HEK293 (cell line): ENCODE data around the gene TANGO6.

Experiments used
- CTCF ChIP-seq: fragments of 450-650 bp; formaldehyde crosslinking; IDR thresholded peaks from 2 replicates; pipeline ENCODE4 v1.5.1; 2016; ENCODE audit warnings: missing biosample characterization, missing genetic modification characterization
- HIC1 ChIP-seq: fragments of 450-650 bp; formaldehyde crosslinking; IDR thresholded peaks from 2 replicates; pipeline ENCODE4 v1.5.1; 2016; ENCODE audit warnings: missing biosample characterization, missing genetic modification characterization
- HOXA7 ChIP-seq: sonication (generic); formaldehyde crosslinking; IDR thresholded peaks from 2 replicates; pipeline ENCODE4 v1.8.1; 2022; ENCODE audit warnings: missing genetic modification reagents, borderline replicate concordance
- HOXD13 ChIP-seq: sonication (generic); formaldehyde crosslinking; IDR thresholded peaks from 2 replicates; pipeline ENCODE4 v1.8.0; 2022; ENCODE audit warnings: missing genetic modification reagents, borderline replicate concordance
- OVOL3 ChIP-seq: fragments of 450-650 bp; formaldehyde crosslinking; IDR thresholded peaks from 2 replicates; pipeline ENCODE4 v1.5.1; 2016; ENCODE audit warnings: missing biosample characterization, missing genetic modification characterization
- SP2 ChIP-seq: fragments of 450-650 bp; formaldehyde crosslinking; IDR thresholded peaks from 2 replicates; pipeline ENCODE4 v1.5.1; 2016; ENCODE audit warnings: missing biosample characterization, missing genetic modification characterization
- SP7 ChIP-seq: fragments of 450-650 bp; formaldehyde crosslinking; IDR thresholded peaks from 2 replicates; pipeline ENCODE4 v1.5.1; 2016; ENCODE audit warnings: missing biosample characterization, missing genetic modification characterization
- TCF7L2 ChIP-seq: IDR thresholded peaks from 2 replicates; pipeline ENCODE4 v1.6.1; 2011; ENCODE audit warnings: low read depth, mild to moderate bottlenecking, inconsistent platforms, low read length, moderate library complexity, borderline replicate concordance
- YY2 ChIP-seq: fragments of 450-650 bp; formaldehyde crosslinking; IDR thresholded peaks from 2 replicates; pipeline ENCODE4 v1.5.1; 2016; ENCODE audit warnings: missing biosample characterization, missing genetic modification characterization
- ZBTB10 ChIP-seq: fragments of 450-650 bp; formaldehyde crosslinking; IDR thresholded peaks from 2 replicates; pipeline ENCODE4 v1.5.1; 2016; ENCODE audit warnings: missing biosample characterization, missing genetic modification characterization
- ZFP41 ChIP-seq: fragments of 450-650 bp; formaldehyde crosslinking; IDR thresholded peaks from 2 replicates; pipeline ENCODE4 v1.5.1; 2016; ENCODE audit warnings: missing biosample characterization, missing genetic modification characterization, borderline replicate concordance
- ZFP69B ChIP-seq: fragments of 450-650 bp; formaldehyde crosslinking; IDR thresholded peaks from 2 replicates; pipeline ENCODE4 v1.5.1; 2016; ENCODE audit warnings: missing biosample characterization, missing genetic modification characterization
- ZNF114 ChIP-seq: fragments of 450-650 bp; formaldehyde crosslinking; IDR thresholded peaks from 2 replicates; pipeline ENCODE4 v1.5.0; 2017; ENCODE audit warnings: missing biosample characterization, missing genetic modification characterization
- ZNF121 ChIP-seq: fragments of 450-650 bp; formaldehyde crosslinking; IDR thresholded peaks from 2 replicates; pipeline ENCODE4 v1.5.1; 2016; ENCODE audit warnings: missing biosample characterization, missing genetic modification characterization
- ZNF16 ChIP-seq: fragments of 450-650 bp; formaldehyde crosslinking; IDR thresholded peaks from 2 replicates; pipeline ENCODE4 v1.5.1; 2016; ENCODE audit warnings: low read depth, missing biosample characterization, missing genetic modification characterization
- ZNF169 ChIP-seq: fragments of 450-650 bp; formaldehyde crosslinking; IDR thresholded peaks from 2 replicates; pipeline ENCODE4 v1.5.1; 2016; ENCODE audit warnings: missing biosample characterization, missing genetic modification characterization
- ZNF19 ChIP-seq: fragments of 450-650 bp; formaldehyde crosslinking; IDR thresholded peaks from 2 replicates; pipeline ENCODE4; 2016; ENCODE audit warnings: missing biosample characterization, missing genetic modification characterization, low read depth
- ZNF221 ChIP-seq: fragments of 450-650 bp; formaldehyde crosslinking; IDR thresholded peaks from 2 replicates; pipeline ENCODE4 v1.5.1; 2017; ENCODE audit warnings: missing biosample characterization, missing genetic modification characterization, borderline replicate concordance
- ZNF335 ChIP-seq: fragments of 450-650 bp; formaldehyde crosslinking; conservative IDR thresholded peaks from 2 replicates; pipeline ENCODE4 v1.5.1; 2016; ENCODE audit warnings: missing biosample characterization, missing genetic modification characterization
- ZNF398 ChIP-seq: fragments of 450-650 bp; formaldehyde crosslinking; IDR thresholded peaks from 2 replicates; pipeline ENCODE4 v1.5.1; 2017; ENCODE audit warnings: missing biosample characterization, missing genetic modification characterization
- ZNF449 ChIP-seq: fragments of 450-650 bp; formaldehyde crosslinking; IDR thresholded peaks from 2 replicates; pipeline ENCODE4 v1.5.1; 2017; ENCODE audit warnings: missing biosample characterization, mild to moderate bottlenecking, missing genetic modification characterization, moderate library complexity
- ZNF629 ChIP-seq: fragments of 450-650 bp; formaldehyde crosslinking; IDR thresholded peaks from 2 replicates; pipeline ENCODE4 v1.5.1; 2017; ENCODE audit warnings: missing biosample characterization, missing genetic modification characterization
- ZNF677 ChIP-seq: fragments of 450-650 bp; IDR thresholded peaks from 2 replicates; pipeline ENCODE4 v1.5.0; 2018; ENCODE audit warnings: missing biosample characterization, mild to moderate bottlenecking, missing genetic modification characterization, moderate library complexity
- ZNF692 ChIP-seq: fragments of 450-650 bp; formaldehyde crosslinking; IDR thresholded peaks from 2 replicates; pipeline ENCODE4 v1.5.1; 2016; ENCODE audit warnings: missing biosample characterization, missing genetic modification characterization
- ZNF76 ChIP-seq: fragments of 450-650 bp; formaldehyde crosslinking; IDR thresholded peaks from 2 replicates; pipeline ENCODE4; 2016; ENCODE audit warnings: low read depth, missing biosample characterization, missing genetic modification characterization, borderline replicate concordance
- ZNF776 ChIP-seq: fragments of 450-650 bp; formaldehyde crosslinking; IDR thresholded peaks from 2 replicates; pipeline ENCODE4 v1.5.0; 2017; ENCODE audit warnings: missing biosample characterization, missing genetic modification characterization, borderline replicate concordance
- ZNF791 ChIP-seq: fragments of 450-650 bp; formaldehyde crosslinking; IDR thresholded peaks from 2 replicates; pipeline ENCODE4 v1.5.1; 2016; ENCODE audit warnings: missing biosample characterization, missing genetic modification characterization
- ZSCAN16 ChIP-seq: fragments of 450-650 bp; formaldehyde crosslinking; IDR thresholded peaks from 2 replicates; pipeline ENCODE4 v1.5.1; 2016; ENCODE audit warnings: missing biosample characterization, missing genetic modification characterization
- ZXDB ChIP-seq: fragments of 450-650 bp; formaldehyde crosslinking; IDR thresholded peaks from 2 replicates; pipeline ENCODE4 v1.5.1; 2016; ENCODE audit warnings: missing biosample characterization, missing genetic modification characterization

Gene TANGO6

GRCh38 chr16:68843482-68844210 is at the start of gene TANGO6 (continued):
- TF ChIP-seq HIC1 (peak; percentile 83), TCF7L2 (no peak), HOXA7 (CRISPR knock-in tag) (no peak), ZNF398 (tag by site-specific recombination) (0 out of 2 replicates have a peak, but pooled peaks have one; percentile 31), ZNF335 (tag by site-specific recombination) (peak; percentile 100), ZSCAN16 (tag by site-specific recombination) (peak; percentile 67; the same call in 1 of the 2 replicates), SP7 (tag by site-specific recombination) (peak; percentile 72), ZNF449 (no peak), ZFP69B (tag by site-specific recombination) (no peak), ZBTB10 (tag by site-specific recombination) (0 out of 2 replicates have a peak, but pooled peaks have one; percentile 39), CTCF (tag by site-specific recombination) (peak; percentile 68; the same call in 1 of the 2 replicates), ZXDB (tag by site-specific recombination) (peak; percentile 89), ZNF121 (no peak), ZNF677 (tag by site-specific recombination) (no peak), ZNF629 (no peak), ZNF776 (no peak), ZNF692 (tag by site-specific recombination) (peak; percentile 80; the same call in 1 of the 2 replicates), ZNF76 (tag by site-specific recombination) (peak; percentile 92), YY2 (peak; percentile 97), ZNF169 (tag by site-specific recombination) (no peak), ZNF114 (tag by site-specific recombination) (no peak), ZNF791 (tag by site-specific recombination) (no peak), ZNF16 (no peak), HOXD13 (CRISPR knock-in tag) (no peak), OVOL3 (tag by site-specific recombination) (peak; percentile 85), ZNF19 (tag by site-specific recombination) (no peak), ZNF221 (tag by site-specific recombination) (no peak), ZFP41 (tag by site-specific recombination) (no peak), SP2 (tag by site-specific recombination) (peak; percentile 60)
